ENCODE data around the gene STAG2. TPM values are rescaled to one million over a fixed set of nuclear protein-coding genes. Genes with fewer than 3 reads are reported as not detected.

Gene STAG2
- total and polyA plus RNA-seq, 2 donors (not counting 1 experiment from before 2014, with no cell fraction given): 56.6 to 96.4 TPM

- no peak overlapping the region for H3K4me3 ChIP-seq (replicated peaks in 1 of 4; ENCODE audit: control extremely low read depth in 1 of 4, insufficient read depth in 1 of 4, low read depth in 3 of 4, low read length in 4 of 4)
- no peak overlapping the region for H3K9ac ChIP-seq (ENCODE audit: insufficient read depth, low read length)
- no peaks in the 10 kb centered on the region for H3K9me3 ChIP-seq (ENCODE audit: control insufficient read depth, insufficient read depth, low read depth, low read length)
- no peaks in the 10 kb centered on the region for H3K36me3 ChIP-seq (ENCODE audit: control insufficient read depth, insufficient read depth, low read length)
- H2AFZ ChIP-seq (ENCODE audit: low read length): no peak overlapping the region
- no peak overlapping the region for H3K27ac ChIP-seq (ENCODE audit: insufficient read depth, low read length)
- H3K27me3 ChIP-seq (ENCODE audit: control insufficient read depth, insufficient read depth, low read length): no peaks in the 10 kb centered on the region
- peaks cover 72% of the 10 kb centered on the region for H3K79me2 ChIP-seq (ENCODE audit: control insufficient read depth, insufficient read depth, low read length)
- TF ChIP-seq CTCF (conservative IDR thresholded peaks at IDR 0.05 in 1 of 2, IDR thresholded peaks at IDR 0.05 in 1 of 2; ENCODE audit: low read depth in 1 of 2, low read length in 2 of 2): no peak
- TF ChIP-seq EZH2 (IDR thresholded peaks at IDR 0.05; ENCODE audit: low read length, missing control alignments): no peak
- H3K4me1 ChIP-seq (ENCODE audit: control insufficient read depth, extremely low read depth, insufficient read depth, low read length): no peaks in the 10 kb centered on the region
- no peaks in the 10 kb centered on the region for H4K20me1 ChIP-seq (ENCODE audit: control insufficient read depth, extremely low read depth, insufficient read depth, low read length)
- H3K4me2 ChIP-seq (ENCODE audit: extremely low read depth, insufficient read depth, low read length): no peak overlapping the region
- no peak for DNase-seq (ENCODE audit: low read depth in 2 of 2)
Measured at GRCh38 chrX:124015721-124016120, 54.2 kb downstream of the STAG2 start.

- Histone ChIP-seq H3K9ac (ENCODE audit: insufficient read depth, low read length) (no peak overlapping the region), H3K27me3 (ENCODE audit: control insufficient read depth, insufficient read depth, low read length) (no peaks in the 10 kb centered on the region), H3K27ac (ENCODE audit: insufficient read depth, low read length) (no peak overlapping the region), H4K20me1 (ENCODE audit: control insufficient read depth, extremely low read depth, insufficient read depth, low read length) (no peaks in the 10 kb centered on the region), H3K4me3 (replicated peaks in 1 of 4; ENCODE audit: control extremely low read depth in 1 of 4, insufficient read depth in 1 of 4, low read depth in 3 of 4, low read length in 4 of 4) (no peak overlapping the region), H2AFZ (ENCODE audit: low read length) (no peak overlapping the region), H3K36me3 (ENCODE audit: control insufficient read depth, insufficient read depth, low read length) (no peaks in the 10 kb centered on the region), H3K9me3 (ENCODE audit: control insufficient read depth, insufficient read depth, low read depth, low read length) (no peaks in the 10 kb centered on the region), H3K4me2 (ENCODE audit: extremely low read depth, insufficient read depth, low read length) (no peak overlapping the region), H3K79me2 (ENCODE audit: control insufficient read depth, insufficient read depth, low read length) (peaks cover 69% of the 10 kb centered on the region), H3K4me1 (ENCODE audit: control insufficient read depth, extremely low read depth, insufficient read depth, low read length) (no peaks in the 10 kb centered on the region)
- no peak for TF ChIP-seq CTCF (conservative IDR thresholded peaks at IDR 0.05 in 1 of 2, IDR thresholded peaks at IDR 0.05 in 1 of 2; ENCODE audit: low read depth in 1 of 2, low read length in 2 of 2)
- no peak for TF ChIP-seq EZH2 (IDR thresholded peaks at IDR 0.05; ENCODE audit: low read length, missing control alignments)
- no peak for DNase-seq (ENCODE audit: low read depth in 2 of 2)
Measured at GRCh38 chrX:124016825-124017224, 55.3 kb downstream of the STAG2 start.

- Histone ChIP-seq H3K4me2 (ENCODE audit: extremely low read depth, insufficient read depth, low read length) (no peak overlapping the region), H3K27me3 (ENCODE audit: control insufficient read depth, insufficient read depth, low read length) (no peaks in the 10 kb centered on the region), H3K9ac (ENCODE audit: insufficient read depth, low read length) (no peak overlapping the region), H3K4me1 (ENCODE audit: control insufficient read depth, extremely low read depth, insufficient read depth, low read length) (no peaks in the 10 kb centered on the region), H3K36me3 (ENCODE audit: control insufficient read depth, insufficient read depth, low read length) (no peaks in the 10 kb centered on the region), H3K9me3 (ENCODE audit: control insufficient read depth, insufficient read depth, low read depth, low read length) (no peaks in the 10 kb centered on the region), H3K79me2 (ENCODE audit: control insufficient read depth, insufficient read depth, low read length) (peaks cover 60% of the 10 kb centered on the region), H2AFZ (ENCODE audit: low read length) (no peak overlapping the region), H3K4me3 (replicated peaks in 1 of 4; ENCODE audit: control extremely low read depth in 1 of 4, insufficient read depth in 1 of 4, low read depth in 3 of 4, low read length in 4 of 4) (no peak overlapping the region), H4K20me1 (ENCODE audit: control insufficient read depth, extremely low read depth, insufficient read depth, low read length) (no peaks in the 10 kb centered on the region), H3K27ac (ENCODE audit: insufficient read depth, low read length) (no peak overlapping the region)
- TF ChIP-seq CTCF (conservative IDR thresholded peaks at IDR 0.05 in 1 of 2, IDR thresholded peaks at IDR 0.05 in 1 of 2; ENCODE audit: low read depth in 1 of 2, low read length in 2 of 2) (peak in 1 of 2 donors; percentile 4), EZH2 (IDR thresholded peaks at IDR 0.05; ENCODE audit: low read length, missing control alignments) (no peak)
- peak in 1 of 2 donors; percentile 36 for DNase-seq (ENCODE audit: low read depth in 2 of 2)
Measured at GRCh38 chrX:124018023-124018422, 56.5 kb downstream of the STAG2 start.

Measured in fibroblast of lung (primary cell).